Nephron progenitor cell (in vitro differentiated cells): ENCODE measurements around the gene CAMK1G.

Experiments used
- DNase-seq: peaks from one replicate; pipeline ENCODE4 v3.0.0; 2021
- H3K27ac Mint-ChIP-seq: 2 replicates; pipeline ENCODE4 v1.8.0; 2021; ENCODE audit warnings: mild to moderate bottlenecking, moderate library complexity, mixed read lengths
- H3K27me3 Mint-ChIP-seq: 2 replicates; pipeline ENCODE4 v1.8.0; 2021; ENCODE audit warnings: mild to moderate bottlenecking, low read depth, mixed read lengths; ENCODE audit not compliant: poor library complexity
- H3K36me3 Mint-ChIP-seq: 2 replicates; pipeline ENCODE4 v1.8.0; 2021; ENCODE audit warnings: low read depth, mixed read lengths
- H3K4me1 Mint-ChIP-seq: 2 replicates; pipeline ENCODE4 v1.8.0; 2021; ENCODE audit warnings: mixed read lengths
- H3K4me3 Mint-ChIP-seq: 2 replicates; pipeline ENCODE4 v1.8.0; 2021; ENCODE audit warnings: mild to moderate bottlenecking, moderate library complexity, mixed read lengths
- H3K9me3 Mint-ChIP-seq: 2 replicates; pipeline ENCODE4 v1.8.0; 2021; ENCODE audit warnings: mild to moderate bottlenecking, moderate library complexity, mixed read lengths
- CTCF ChIP-seq: fragments of 200-600 bp; sonication (generic); IDR thresholded peaks from 2 replicates; pipeline ENCODE4 v1.5.0; 2021; ENCODE audit warnings: antibody characterized with exemption

Gene CAMK1G

GRCh38 chr1:209542585-209542984 is 40.9 kb upstream of the CAMK1G start:
- peaks cover 15% of the 10 kb centered on the region for H3K27me3 Mint-ChIP-seq
- H3K36me3 Mint-ChIP-seq = no peaks in the 10 kb centered on the region
- H3K4me3 Mint-ChIP-seq = no peak overlapping the region
- no peaks in the 10 kb centered on the region for H3K4me1 Mint-ChIP-seq
- no peak overlapping the region for H3K27ac Mint-ChIP-seq
- TF ChIP-seq CTCF = no peak
- DNase-seq = no peak
- H3K9me3 Mint-ChIP-seq = no peaks in the 10 kb centered on the region

- H3K36me3 Mint-ChIP-seq = no peaks in the 10 kb centered on the region
- peaks cover 7% of the 10 kb centered on the region for H3K27me3 Mint-ChIP-seq
- no peak for TF ChIP-seq CTCF
- H3K4me1 Mint-ChIP-seq = peaks cover 4% of the 10 kb centered on the region
- DNase-seq = no peak
- no peak overlapping the region for H3K27ac Mint-ChIP-seq
- no peaks in the 10 kb centered on the region for H3K9me3 Mint-ChIP-seq
- H3K4me3 Mint-ChIP-seq = no peak overlapping the region
These were observed 39.4 kb upstream of the CAMK1G start for GRCh38 chr1:209544098-209544497.

GRCh38 chr1:209545423-209545822 is 38.1 kb upstream of the CAMK1G start:
- no peak overlapping the region for H3K27ac Mint-ChIP-seq
- no peak for DNase-seq
- H3K4me1 Mint-ChIP-seq = peaks cover 14% of the 10 kb centered on the region
- H3K4me3 Mint-ChIP-seq = no peak overlapping the region
- H3K9me3 Mint-ChIP-seq = no peaks in the 10 kb centered on the region
- peaks cover 7% of the 10 kb centered on the region for H3K27me3 Mint-ChIP-seq
- TF ChIP-seq CTCF = no peak
- H3K36me3 Mint-ChIP-seq = no peaks in the 10 kb centered on the region

- Mint-ChIP-seq H3K27ac (no peak overlapping the region), H3K36me3 (no peaks in the 10 kb centered on the region), H3K9me3 (no peaks in the 10 kb centered on the region), H3K27me3 (peaks cover 4% of the 10 kb centered on the region), H3K4me3 (no peak overlapping the region), H3K4me1 (peaks cover 14% of the 10 kb centered on the region)
- TF ChIP-seq CTCF = no peak
- no peak for DNase-seq
These were observed 37.0 kb upstream of the CAMK1G start for GRCh38 chr1:209546390-209547085.

GRCh38 chr1:209547626-209548025 is 35.9 kb upstream of the CAMK1G start:
- Mint-ChIP-seq H3K9me3 (no peaks in the 10 kb centered on the region), H3K36me3 (no peaks in the 10 kb centered on the region), H3K27me3 (peaks cover 4% of the 10 kb centered on the region), H3K4me1 (peaks cover 18% of the 10 kb centered on the region), H3K27ac (no peak overlapping the region), H3K4me3 (no peak overlapping the region)
- TF ChIP-seq CTCF = no peak
- DNase-seq = no peak
